Type B pancreatic cell (in vitro differentiated cells): ENCODE measurements around the gene SSU72. TPM values are rescaled to one million over a fixed set of nuclear protein-coding genes. Genes with fewer than 3 reads are reported as not detected.

Experiments used
- DNase-seq: peaks from one replicate; pipeline ENCODE4 v3.0.0; 2021; ENCODE audit warnings: mixed read lengths; ENCODE audit not compliant: unreplicated experiment; ENCODE audit errors: extremely low spot score
- H3K27ac Mint-ChIP-seq: 2 replicates; pipeline ENCODE4 v1.8.0; 2021; ENCODE audit warnings: mild to moderate bottlenecking, mixed read lengths
- H3K27me3 Mint-ChIP-seq: 2 replicates; pipeline ENCODE4 v1.8.0; 2021; ENCODE audit warnings: mixed read lengths
- H3K36me3 Mint-ChIP-seq: 2 replicates; pipeline ENCODE4 v1.8.0; 2021; ENCODE audit warnings: mixed read lengths
- H3K4me1 Mint-ChIP-seq: one replicate; pipeline ENCODE4 v1.8.0; 2021; ENCODE audit warnings: mixed read lengths; ENCODE audit not compliant: unreplicated experiment
- H3K4me3 Mint-ChIP-seq: 2 replicates; pipeline ENCODE4 v1.8.0; 2021; ENCODE audit warnings: mild to moderate bottlenecking, mixed read lengths
- H3K9me3 Mint-ChIP-seq: 2 replicates; pipeline ENCODE4 v1.8.0; 2021; ENCODE audit warnings: mixed read lengths
- CTCF ChIP-seq: fragments of 200-600 bp; sonication (generic); conservative IDR thresholded peaks from 2 replicates; pipeline ENCODE4 v1.5.0; 2021; ENCODE audit warnings: antibody characterized with exemption, mild to moderate bottlenecking
- total RNA-seq: library from RNA; stranded (reverse); gene quantifications from 2 replicates; pipeline ENCODE4 v1.2.1, GENCODE V29; 2021; ENCODE audit warnings: low replicate concordance

SSU72 gene
- total RNA-seq, 1 donor from 2014 or later, result 117 TPM

GRCh38 chr1:1617516-1617915, 42.9 kb upstream of the SSU72 start:
- no peak for DNase-seq
- no peak for TF ChIP-seq CTCF
- peak overlapping the region; percentile 70 for H3K27ac Mint-ChIP-seq
- peaks cover 13% of the 10 kb centered on the region for H3K4me1 Mint-ChIP-seq
- no peaks in the 10 kb centered on the region for H3K36me3 Mint-ChIP-seq
- H3K4me3 Mint-ChIP-seq, result peak overlapping the region; percentile 91
- H3K27me3 Mint-ChIP-seq, result no peaks in the 10 kb centered on the region
- no peaks in the 10 kb centered on the region for H3K9me3 Mint-ChIP-seq

- TF ChIP-seq CTCF, result no peak
- H3K36me3 Mint-ChIP-seq, result no peaks in the 10 kb centered on the region
- DNase-seq, result no peak
These were observed 42.2 kb upstream of the SSU72 start for GRCh38 chr1:1616838-1617237.

GRCh38 chr1:1616045-1616790, 41.6 kb upstream of the SSU72 start:
- H3K27ac Mint-ChIP-seq, result peak overlapping the region; percentile 72
- no peak for TF ChIP-seq CTCF
- no peaks in the 10 kb centered on the region for H3K36me3 Mint-ChIP-seq
- no peaks in the 10 kb centered on the region for H3K9me3 Mint-ChIP-seq
- no peaks in the 10 kb centered on the region for H3K27me3 Mint-ChIP-seq
- no peak for DNase-seq
- H3K4me3 Mint-ChIP-seq, result peak overlapping the region; percentile 91
- H3K4me1 Mint-ChIP-seq, result peaks cover 17% of the 10 kb centered on the region

More at GRCh38 chr1:1616838-1617237, 42.2 kb upstream of the SSU72 start:
- H3K9me3 Mint-ChIP-seq, result no peaks in the 10 kb centered on the region
- H3K27me3 Mint-ChIP-seq, result no peaks in the 10 kb centered on the region
- peaks cover 17% of the 10 kb centered on the region for H3K4me1 Mint-ChIP-seq
- H3K27ac Mint-ChIP-seq, result peak overlapping the region; percentile 72
- H3K4me3 Mint-ChIP-seq, result peak overlapping the region; percentile 91

- peak; percentile 99 for DNase-seq
- H3K4me3 Mint-ChIP-seq, result peak within 1 kb of the TSS; percentile 98
- H3K27me3 Mint-ChIP-seq, result no peaks in the 10 kb centered on the region
- H3K4me1 Mint-ChIP-seq, result peaks cover 23% of the 10 kb centered on the region
- H3K27ac Mint-ChIP-seq, result peak within 1 kb of the TSS; percentile 99
- no peaks in the 10 kb centered on the region for H3K9me3 Mint-ChIP-seq
- no peaks in the 10 kb centered on the region for H3K36me3 Mint-ChIP-seq
- no peak for TF ChIP-seq CTCF
These were observed 40.8 kb upstream of the SSU72 start, which contains the start of gene MIB2 for GRCh38 chr1:1615256-1616044. TSS of gene MIB2 (plus strand) at chr1:1615500. CDS start at chr1:1623453, 7,953 bp downstream.

- peaks cover 23% of the 10 kb centered on the region for H3K4me1 Mint-ChIP-seq
- H3K27me3 Mint-ChIP-seq, result no peaks in the 10 kb centered on the region
- peak overlapping the region; percentile 99 for H3K27ac Mint-ChIP-seq
- no peaks in the 10 kb centered on the region for H3K36me3 Mint-ChIP-seq
- H3K4me3 Mint-ChIP-seq, result peak overlapping the region; percentile 98
- TF ChIP-seq CTCF, result no peak
- no peak for DNase-seq
- H3K9me3 Mint-ChIP-seq, result no peaks in the 10 kb centered on the region
These were observed 40.2 kb upstream of the SSU72 start for GRCh38 chr1:1614954-1615255.
